HepG2 (cell line): ENCODE results near the gene CHCHD6. TPM values are rescaled to one million over a fixed set of nuclear protein-coding genes. Genes with fewer than 3 reads are reported as not detected.

ENCODE experiments used
- ATAC-seq: fragments of 200-7000 bp; cut with Tn5 transposase; 3 replicates; pipeline ENCODE4 v1.9.1; 2020; ENCODE audit warnings: mild to moderate bottlenecking, moderate library complexity
- BruUV-seq: library from RNA; stranded (reverse); fragments of 400-500 nt; replicated peaks from 2 replicates; lab custom pipeline; 2021; lab: Mats Ljungman, UMichigan
- CTCF ChIA-PET: fragments of 300-600 bp; formaldehyde crosslinking; extraction: SDS; loops from one replicate; lab custom pipeline; 2021; ENCODE audit warnings: low total read pairs, inconsistent platforms, low intra/inter-chr PET ratio; lab: Yijun Ruan, JAX
- POLR2A ChIA-PET: fragments of 350-600 bp; sonication (Branson Sonifier 250); formaldehyde crosslinking; loops from one replicate; lab custom pipeline; 2020; ENCODE audit warnings: antibody characterized with exemption, inconsistent platforms; lab: Yijun Ruan, JAX
- DNase-seq: peaks from one replicate; pipeline ENCODE4 v3.0.0-alpha.2; 2015; ENCODE audit warnings: low spot score
- FAIRE-seq: peaks from 3 replicates; lab custom pipeline; 2011; peaks lifted over from hg19 to GRCh38; lab: Jason Lieb, UNC
- H2AFZ ChIP-seq: one replicate; pipeline ENCODE4 v1.6.1; 2011; ENCODE audit warnings: low read length, inconsistent platforms
- H3K27ac ChIP-seq: fragments of 300-600 bp; 3 replicates; pipeline ENCODE4 v1.8.0; 2011; ENCODE audit warnings: mixed run types, mild to moderate bottlenecking, mixed read lengths, low read length, inconsistent platforms; ENCODE audit not compliant: insufficient read depth; ENCODE audit errors: extremely low read length
- H3K27me3 ChIP-seq, 2 experiments: fragments of 200-600 bp in 1 of 2; 2 replicates in 1 of 2; 3 replicates in 1 of 2; pipeline versions ENCODE4 v1.6.0 to v1.8.0; 2011; ENCODE audit warnings: low read length in 2 of 2, mild to moderate bottlenecking in 2 of 2, moderate library complexity in 2 of 2, inconsistent platforms in 1 of 2; ENCODE audit not compliant: insufficient read depth in 2 of 2, control insufficient read depth in 1 of 2
- H3K36me3 ChIP-seq, 2 experiments: fragments of 200-600 bp in 1 of 2; replicated peaks in 1 of 2; 2 replicates in 1 of 2; 3 replicates in 1 of 2; pipeline versions ENCODE4 v1.5.1 to v1.8.0; 2011; ENCODE audit warnings: low read length in 2 of 2, inconsistent platforms in 1 of 2; ENCODE audit not compliant: insufficient read depth in 2 of 2, control insufficient read depth in 1 of 2
- H3K4me1 ChIP-seq: 2 replicates; pipeline ENCODE4 v1.5.1; 2012; ENCODE audit warnings: low read length, inconsistent platforms; ENCODE audit not compliant: insufficient read depth
- H3K4me2 ChIP-seq: 2 replicates; pipeline ENCODE4 v1.6.0; 2011; ENCODE audit warnings: low read depth, low read length, inconsistent platforms
- H3K4me3 ChIP-seq, 3 experiments: fragments of 200-600 bp in 1 of 3; sonication (generic), shearing (Covaris generic) in 1 of 3; replicated peaks in 1 of 3; 2 replicates each; pipeline ENCODE4 v1.5.1; 2011 to 2016; ENCODE audit warnings: low read length in 3 of 3, inconsistent platforms in 2 of 3, low read depth in 2 of 3, mild to moderate bottlenecking in 2 of 3, control low read depth in 1 of 3, mixed read lengths in 1 of 3; ENCODE audit not compliant: insufficient read depth in 1 of 3
- H3K79me2 ChIP-seq: one replicate; pipeline ENCODE4 v1.6.1; 2011; ENCODE audit warnings: low read length, inconsistent platforms; ENCODE audit not compliant: insufficient read depth
- H3K9ac ChIP-seq: 2 replicates; pipeline ENCODE4 v1.6.0; 2011; ENCODE audit warnings: mild to moderate bottlenecking, low read depth, low read length, inconsistent platforms; ENCODE audit not compliant: insufficient read depth
- H3K9me3 ChIP-seq: 2 replicates; pipeline ENCODE4 v1.5.1; 2012; ENCODE audit warnings: mild to moderate bottlenecking, low read length
- H4K20me1 ChIP-seq: 2 replicates; pipeline ENCODE4 v1.6.0; 2011; ENCODE audit warnings: inconsistent platforms, mild to moderate bottlenecking, low read length, moderate library complexity; ENCODE audit not compliant: insufficient read depth
- ATM ChIP-seq: fragments of 450-650 bp; IDR thresholded peaks from 2 replicates; pipeline ENCODE4 v1.7.1; 2017; ENCODE audit warnings: mild to moderate bottlenecking, borderline replicate concordance
- BHLHE40 ChIP-seq: IDR thresholded peaks from 2 replicates; pipeline ENCODE4 v1.6.1; 2011; ENCODE audit warnings: low read length, improper control_type of control experiment
- CBFB ChIP-seq: sonication (generic); formaldehyde crosslinking; IDR thresholded peaks from 2 replicates; pipeline ENCODE4 v1.4.0; 2020; ENCODE audit warnings: missing genetic modification reagents
- GABPA ChIP-seq, 2 experiments: IDR thresholded peaks; 2 replicates each; pipeline ENCODE4 v1.6.1; 2011 to 2016; ENCODE audit warnings: low read depth in 2 of 2, low read length in 1 of 2, missing biosample characterization in 1 of 2, missing genetic modification characterization in 1 of 2
- GATAD1 ChIP-seq: IDR thresholded peaks from 2 replicates; pipeline ENCODE4 v1.6.1; 2016; ENCODE audit warnings: missing genetic modification reagents, missing compliant biosample characterization
- MEF2D ChIP-seq: sonication (generic); formaldehyde crosslinking; IDR thresholded peaks from 2 replicates; pipeline ENCODE4 v1.5.1; 2020; ENCODE audit warnings: mild to moderate bottlenecking, missing genetic modification reagents
- MXI1 ChIP-seq: IDR thresholded peaks from 3 replicates; pipeline ENCODE4 v1.6.1; 2012; ENCODE audit warnings: low read depth, low read length, inconsistent platforms, borderline replicate concordance
- NFYC ChIP-seq: IDR thresholded peaks from 2 replicates; pipeline ENCODE4 v1.6.1; 2016; ENCODE audit warnings: missing genetic modification reagents, missing compliant biosample characterization
- PCBP2 ChIP-seq: fragments of 200-400 bp; formaldehyde crosslinking; optimal IDR thresholded peaks from 2 replicates; pipeline ENCODE3; 2018; ENCODE audit warnings: low read length, low read depth; ENCODE audit not compliant: poor library complexity, severe bottlenecking
- SALL2 ChIP-seq: sonication (generic); formaldehyde crosslinking; IDR thresholded peaks from 2 replicates; pipeline ENCODE4 v1.8.1; 2023; ENCODE audit warnings: mild to moderate bottlenecking, missing genetic modification reagents, inconsistent platforms
- SNAPC4 ChIP-seq: sonication (generic); formaldehyde crosslinking; IDR thresholded peaks from 2 replicates; pipeline ENCODE4 v1.4.0; 2020; ENCODE audit warnings: mild to moderate bottlenecking, missing genetic modification reagents
- SNAPC5 ChIP-seq: sonication (generic); formaldehyde crosslinking; IDR thresholded peaks from 2 replicates; pipeline ENCODE4 v1.8.1; 2023; ENCODE audit warnings: mild to moderate bottlenecking, missing genetic modification reagents, borderline replicate concordance
- ZNF296 ChIP-seq: sonication (generic); formaldehyde crosslinking; conservative IDR thresholded peaks from 2 replicates; pipeline ENCODE4 v1.5.0; 2020; ENCODE audit warnings: mild to moderate bottlenecking, missing genetic modification reagents
- ZNF337 ChIP-seq: sonication (generic); formaldehyde crosslinking; IDR thresholded peaks from 2 replicates; pipeline ENCODE4 v1.5.1; 2020; ENCODE audit warnings: missing genetic modification reagents, low read depth, mild to moderate bottlenecking, borderline replicate concordance
- ZNF782 ChIP-seq: sonication (generic); formaldehyde crosslinking; IDR thresholded peaks from 2 replicates; pipeline ENCODE4 v1.4.0; 2020; ENCODE audit warnings: missing genetic modification reagents, mild to moderate bottlenecking, borderline replicate concordance
- ZNF792 ChIP-seq: IDR thresholded peaks from 2 replicates; pipeline ENCODE4 v1.6.1; 2016
- ZNF879 ChIP-seq: sonication (generic); formaldehyde crosslinking; IDR thresholded peaks from 2 replicates; pipeline ENCODE4 v1.8.1; 2023; ENCODE audit warnings: missing genetic modification reagents
- ZSCAN20 ChIP-seq: sonication (generic); formaldehyde crosslinking; IDR thresholded peaks from 2 replicates; pipeline ENCODE4 v1.4.0; 2020; ENCODE audit warnings: missing genetic modification reagents, mild to moderate bottlenecking, borderline replicate concordance
- WGBS: methylation state at CpG from one replicate; pipeline ENCODE4 v1.1.6; 2017; ENCODE audit warnings: low lambda C conversion rate; 5-methylcytosine and 5-hydroxymethylcytosine counted together
- in situ Hi-C: cut with HindIII; loops from 2 replicates; pipeline ENCODE4 v1.10.0; 2017; ENCODE audit warnings: low pct_unique_long_range_greater_than_20kb; ENCODE audit not compliant: extremely low pct_ligation_motif_present
- intact Hi-C: fragments of 100-400 bp; cut with micrococcal nuclease; formaldehyde crosslinking; loops from one replicate; pipeline ENCODE4 v1.10.0; 2022; ENCODE audit not compliant: unreplicated experiment
- polyA plus RNA-seq, 8 experiments: library from polyadenylated mRNA; depleted of rRNA in 3 of 8; stranded (reverse) in 7 of 8; unstranded in 1 of 8; fragments of >200 nt; fragmentation: Illumina TruSeq in 4 of 8; extraction: Trizol in 4 of 8; gene quantifications; 2 replicates each; pipeline versions ENCODE4 v1.2.1 to v1.2.3, GENCODE V29; 2011 to 2016; ENCODE audit warnings: low read depth in 4 of 8, missing spikeins in 1 of 8, mixed read lengths in 1 of 8; ENCODE audit not compliant: insufficient read depth in 1 of 8
- total RNA-seq, 5 experiments: library from RNA; depleted of rRNA; stranded (reverse); fragments of >200 nt; fragmentation: Illumina TruSeq; extraction: Trizol; gene quantifications; 2 replicates each; pipeline ENCODE4 v1.2.3, GENCODE V29; 2016; ENCODE audit warnings: low read depth in 1 of 5

CHCHD6 gene
- total and polyA plus RNA-seq, 2 of the 13 experiments (the other 11 are each of a cell fraction or from before 2014, with no cell fraction given) = 20.3 to 20.8 TPM

- no peak for DNase-seq
- no peaks in the 10 kb centered on the region for H3K79me2 ChIP-seq
- H2AFZ ChIP-seq = no peak overlapping the region
- H3K9ac ChIP-seq = no peak overlapping the region
- no peak for ATAC-seq
- no peak overlapping the region for H3K4me2 ChIP-seq
- in situ Hi-C loops = no loop called here
- H3K36me3 ChIP-seq = peaks cover 0 to 2% of the 10 kb centered on the region in 2 experiments; a peak in 2 of 5 replicates
- WGBS = 89% methylated on average over 8 of the region's 8 CpGs
- ChIA-PET POLR2A (no interaction called here), CTCF (no interaction called here)
- no peaks in the 10 kb centered on the region for H4K20me1 ChIP-seq
- no peaks in the 10 kb centered on the region for H3K9me3 ChIP-seq
- no peak overlapping the region for H3K27ac ChIP-seq
- no peaks in the 10 kb centered on the region for H3K4me1 ChIP-seq
- intact Hi-C loops = no loop called here
- no peak for TF ChIP-seq CBFB (CRISPR knock-in tag)
- TF ChIP-seq NFYC = no peak
- TF ChIP-seq ZNF792 (CRISPR knock-in tag) = no peak
- TF ChIP-seq ZSCAN20 (CRISPR knock-in tag) = no peak
- no peak for TF ChIP-seq SALL2 (CRISPR knock-in tag)
- TF ChIP-seq GATAD1 (CRISPR knock-in tag) = no peak
- no peak for TF ChIP-seq SNAPC4 (CRISPR knock-in tag)
- no peak for TF ChIP-seq ZNF782
- TF ChIP-seq SNAPC5 (CRISPR knock-in tag) = no peak
- TF ChIP-seq PCBP2 = no peak
- no peak for TF ChIP-seq GABPA (IDR thresholded peaks at IDR 0.05; ENCODE audit: low read depth, low read length)
- TF ChIP-seq GABPA (CRISPR knock-in tag; IDR thresholded peaks at IDR 0.05; ENCODE audit: low read depth) = no peak
- TF ChIP-seq ZNF879 (CRISPR knock-in tag) = no peak
- TF ChIP-seq MXI1 = no peak
- no peak for TF ChIP-seq MEF2D (CRISPR knock-in tag)
- no peak for TF ChIP-seq BHLHE40
- TF ChIP-seq ZNF337 = no peak
- TF ChIP-seq ATM = no peak
- no peak for TF ChIP-seq ZNF296
- no peaks in the 10 kb centered on the region for H3K27me3 ChIP-seq
- H3K4me3 ChIP-seq = no peak overlapping the region
- FAIRE-seq = no peak
- BruUV-seq = no TSS peak
Measured at GRCh38 chr3:126938520-126939337, 234.7 kb downstream of the CHCHD6 start.
